ENCODE measurements around the gene SF3B5. TPM values are rescaled to one million over a fixed set of nuclear protein-coding genes. Genes with fewer than 3 reads are reported as not detected.

The SF3B5 gene
- total and polyA plus RNA-seq, 9 of the 15 experiments (the other 6 are each of a cell fraction or from before 2014, with no cell fraction given), result 238 to 1,211 (median 407) TPM

DNA sequence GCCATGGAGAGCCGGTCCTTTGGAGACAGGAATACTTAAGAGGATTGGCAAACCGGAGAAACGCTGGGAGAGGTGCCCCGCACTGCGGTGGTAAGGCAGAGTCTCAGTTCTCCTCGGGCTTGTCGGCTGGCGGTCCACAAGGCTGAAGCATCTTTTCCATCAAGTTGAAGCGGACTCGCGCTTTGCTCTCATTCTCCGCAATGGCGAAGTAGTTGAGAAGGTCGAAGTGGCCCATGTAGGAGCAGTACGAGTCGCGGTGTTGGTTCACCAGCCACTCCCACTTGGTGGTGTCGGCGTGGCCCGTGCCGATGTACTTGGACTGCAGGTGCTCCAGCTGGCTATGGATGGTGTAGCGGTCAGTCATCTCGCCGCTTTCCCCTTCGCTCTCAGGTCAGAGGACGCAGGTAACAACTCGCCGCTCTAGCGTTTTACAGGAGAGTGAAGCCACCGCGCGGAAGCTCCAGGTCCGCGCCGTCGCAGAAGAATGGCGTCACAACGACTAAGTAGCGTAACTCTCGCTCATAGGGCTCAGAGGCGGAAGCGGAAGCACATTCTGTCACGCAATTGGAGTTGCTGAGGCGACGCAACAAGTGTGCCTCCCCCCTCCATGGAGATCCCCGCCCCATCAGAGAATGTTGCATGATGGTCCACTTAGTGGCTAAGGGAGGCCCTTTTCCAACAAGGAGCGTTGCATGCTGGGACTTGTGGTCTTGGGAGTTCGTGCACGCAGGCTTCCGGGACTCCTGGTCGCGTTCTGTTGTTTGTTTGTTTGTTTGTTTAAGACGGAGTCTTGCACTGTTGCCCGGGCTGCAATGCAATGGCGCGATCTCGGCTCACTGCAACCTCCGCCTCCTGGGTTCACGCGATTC, at the start of gene SF3B5 (continued):
- TF ChIP-seq GTF2F1 (IDR thresholded peaks at IDR 0.05; ENCODE audit: low read depth, low read length) (peak; percentile 77; the same call in 1 of the 2 replicates), NEUROD1 (IDR thresholded peaks at IDR 0.05; ENCODE audit: borderline replicate concordance, low read depth, low read length, partially characterized antibody) (peak; percentile 84), TRIM25 (IDR thresholded peaks at IDR 0.05; ENCODE audit: borderline replicate concordance) (no peak), SIX5 (IDR thresholded peaks at IDR 0.05; ENCODE audit: borderline replicate concordance in 1 of 2, insufficient read depth in 1 of 2, low read depth in 1 of 2, low read length in 2 of 2) (peak; percentile 73 to 77; a peak in 3 of 4 replicates), HNRNPH1 (optimal IDR thresholded peaks at IDR 0.05; ENCODE audit: low read depth, low read length) (no peak), NFIC (IDR thresholded peaks at IDR 0.05) (peak; percentile 49; the same call in 1 of the 2 replicates), FOXA1 (IDR thresholded peaks at IDR 0.05; ENCODE audit: borderline replicate concordance) (no peak), TCF3 (CRISPR knock-in tag; IDR thresholded peaks at IDR 0.05) (peak; percentile 36; the same call in 1 of the 2 replicates), AFF1 (IDR thresholded peaks at IDR 0.05; ENCODE audit: low read depth in 1 of 2, partially characterized antibody in 2 of 2) (peak; percentile 49 to 96), MAFK (IDR thresholded peaks at IDR 0.05; ENCODE audit: low read length) (peak; percentile 59), E2F6 (IDR thresholded peaks at IDR 0.05; ENCODE audit: borderline replicate concordance in 1 of 2, extremely low read depth in 1 of 2, insufficient read depth in 1 of 2, insufficient read length in 1 of 2, low read depth in 1 of 2, low read length in 1 of 2, poor library complexity in 1 of 2, severe bottlenecking in 1 of 2) (no peak), ZNF24 (IDR thresholded peaks at IDR 0.05) (0 out of 2 replicates have a peak, but pooled peaks have one; percentile 27)
- TF ChIP-seq, protein P1, sequence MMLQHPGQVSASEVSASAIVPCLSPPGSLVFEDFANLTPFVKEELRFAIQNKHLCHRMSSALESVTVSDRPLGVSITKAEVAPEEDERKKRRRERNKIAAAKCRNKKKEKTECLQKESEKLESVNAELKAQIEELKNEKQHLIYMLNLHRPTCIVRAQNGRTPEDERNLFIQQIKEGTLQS (IDR thresholded peaks at IDR 0.05), result 0 out of 2 replicates have a peak, but pooled peaks have one; percentile 38
- TF ChIP-seq, protein P1 (CRISPR knock-in tag; conservative IDR thresholded peaks at IDR 0.05), result peak; percentile 72
- TF ChIP-seq, protein P2, sequence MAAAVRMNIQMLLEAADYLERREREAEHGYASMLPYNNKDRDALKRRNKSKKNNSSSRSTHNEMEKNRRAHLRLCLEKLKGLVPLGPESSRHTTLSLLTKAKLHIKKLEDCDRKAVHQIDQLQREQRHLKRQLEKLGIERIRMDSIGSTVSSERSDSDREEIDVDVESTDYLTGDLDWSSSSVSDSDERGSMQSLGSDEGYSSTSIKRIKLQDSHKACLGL (CRISPR knock-in tag; IDR thresholded peaks at IDR 0.05; ENCODE audit: borderline replicate concordance, poor library complexity, severe bottlenecking), result peak; percentile 7
